ENCODE measurements around the gene GPN1. TPM values are rescaled to one million over a fixed set of nuclear protein-coding genes. Genes with fewer than 3 reads are reported as not detected.

The GPN1 gene
- total and polyA plus RNA-seq, 8 donors, result 10.1 to 68.7 (median 29.9) TPM

GRCh38 chr2:27685577-27685976 lies 56.7 kb downstream of the GPN1 start:
- peaks cover 33 to 92% (median 87%) of the 10 kb centered on the region in 4 donors for H3K36me3 ChIP-seq
- TF ChIP-seq POLR2A (IDR thresholded peaks at IDR 0.05) (no peak), POLR2AphosphoS5 (IDR thresholded peaks at IDR 0.05) (no peak), CTCF (IDR thresholded peaks at IDR 0.05) (no peak), EP300 (IDR thresholded peaks at IDR 0.05) (no peak)
- H3K27me3 ChIP-seq, result no peaks in the 10 kb centered on the region
- WGBS, 5 donors, result 88 to 97% (median 95%) methylated on average over 3 of the region's 3 CpGs
- no peak overlapping the region for H3K4me3 ChIP-seq
- H3K9me3 ChIP-seq, result no peaks in the 10 kb centered on the region
- DNase-seq, result no peak
- peaks cover 0 to 15% (median 8%) of the 10 kb centered on the region in 4 donors for H3K4me1 ChIP-seq
- H3K27ac ChIP-seq, result no peak overlapping the region
- intact Hi-C loops (cut with DNase I; ENCODE audit: low total_unique reads), result no loop called here

- intact Hi-C loops (cut with DNase I; ENCODE audit: low total_unique reads), result no loop called here
- Histone ChIP-seq H3K9me3 (no peaks in the 10 kb centered on the region), H3K4me1 (peaks cover 0 to 10% (median 8%) of the 10 kb centered on the region in 4 donors), H3K36me3 (peaks cover 33 to 91% (median 82%) of the 10 kb centered on the region in 4 donors), H3K4me3 (no peak overlapping the region), H3K27me3 (no peaks in the 10 kb centered on the region), H3K27ac (no peak overlapping the region)
- WGBS, 5 donors, result 89 to 100% (median 100%) methylated on average over 1 of the region's 1 CpG
- DNase-seq, result no peak
- TF ChIP-seq EP300 (IDR thresholded peaks at IDR 0.05), result no peak
Observed at GRCh38 chr2:27687232-27687631, 58.4 kb downstream of the GPN1 start.

GRCh38 chr2:27689424-27689823 lies 60.6 kb downstream of the GPN1 start:
- WGBS, 5 donors, result 78 to 100% (median 94%) methylated on average over 2 of the region's 2 CpGs
- peaks cover 26 to 98% (median 85%) of the 10 kb centered on the region in 4 donors for H3K36me3 ChIP-seq

GRCh38 chr2:27690052-27690451 lies 61.2 kb downstream of the GPN1 start:
- intact Hi-C loops (cut with DNase I; ENCODE audit: low total_unique reads), result no loop called here
- Histone ChIP-seq H3K27ac (no peak overlapping the region), H3K9me3 (no peaks in the 10 kb centered on the region), H3K4me3 (no peak overlapping the region), H3K36me3 (peaks cover 26 to 98% (median 85%) of the 10 kb centered on the region in 4 donors), H3K27me3 (no peaks in the 10 kb centered on the region), H3K4me1 (no peaks in the 10 kb centered on the region)
- no peak for TF ChIP-seq POLR2A (IDR thresholded peaks at IDR 0.05)
- TF ChIP-seq EP300 (IDR thresholded peaks at IDR 0.05), result no peak
- TF ChIP-seq CTCF (IDR thresholded peaks at IDR 0.05), result no peak
- no peak for TF ChIP-seq POLR2AphosphoS5 (IDR thresholded peaks at IDR 0.05)
- no peak for DNase-seq

More at GRCh38 chr2:27689424-27689823, 60.6 kb downstream of the GPN1 start:
- no peak for DNase-seq
- TF ChIP-seq POLR2AphosphoS5 (IDR thresholded peaks at IDR 0.05), result no peak
- no peak for TF ChIP-seq EP300 (IDR thresholded peaks at IDR 0.05)
- TF ChIP-seq POLR2A (IDR thresholded peaks at IDR 0.05), result no peak
- TF ChIP-seq CTCF (IDR thresholded peaks at IDR 0.05), result no peak
- no peaks in the 10 kb centered on the region for H3K4me1 ChIP-seq
- no peaks in the 10 kb centered on the region for H3K9me3 ChIP-seq
- intact Hi-C loops (cut with DNase I; ENCODE audit: low total_unique reads), result no loop called here
- H3K27me3 ChIP-seq, result no peaks in the 10 kb centered on the region
- H3K27ac ChIP-seq, result no peak overlapping the region
- no peak overlapping the region for H3K4me3 ChIP-seq

- H3K4me3 ChIP-seq, result no peak overlapping the region
- WGBS, 5 donors, result 57 to 78% (median 66%) methylated on average over 1 of the region's 1 CpG
- no peaks in the 10 kb centered on the region for H3K27me3 ChIP-seq
- H3K9me3 ChIP-seq, result no peaks in the 10 kb centered on the region
- DNase-seq, result no peak
- H3K4me1 ChIP-seq, result no peaks in the 10 kb centered on the region
- intact Hi-C loops (cut with DNase I; ENCODE audit: low total_unique reads), result no loop called here
- no peak overlapping the region for H3K27ac ChIP-seq
- TF ChIP-seq EP300 (IDR thresholded peaks at IDR 0.05) (no peak), POLR2A (IDR thresholded peaks at IDR 0.05) (no peak), CTCF (IDR thresholded peaks at IDR 0.05) (no peak), POLR2AphosphoS5 (IDR thresholded peaks at IDR 0.05) (no peak)
- H3K36me3 ChIP-seq, result peaks cover 17 to 62% (median 56%) of the 10 kb centered on the region in 4 donors
Observed at GRCh38 chr2:27697660-27698059, 68.8 kb downstream of the GPN1 start.

Measured in stomach (tissue), 9 donors.